HEK293 (cell line): ENCODE results near the gene LHFPL3.

ENCODE experiments used
- CTCF ChIA-PET: fragments of 350-600 bp; formaldehyde crosslinking; extraction: SDS; loops from one replicate; lab custom pipeline; 2021; ENCODE audit warnings: antibody characterized with exemption; lab: Yijun Ruan, JAX
- POLR2A ChIA-PET: fragments of 300-600 bp; formaldehyde crosslinking; extraction: SDS; loops from one replicate; lab custom pipeline; 2020; ENCODE audit warnings: antibody characterized with exemption, inconsistent platforms; lab: Yijun Ruan, JAX
- H3K27ac ChIP-seq: fragments of 200-500 bp; sonication (Bioruptor generic); 2 replicates; pipeline ENCODE4 v1.5.1; 2014; ENCODE audit warnings: low read depth, low read length, control low read depth, inconsistent platforms; ENCODE audit errors: extremely low read depth
- H3K36me3 ChIP-seq, 2 experiments: fragments of 200-500 bp in 1 of 2; sonication (Bioruptor generic) in 1 of 2; 1 replicate in 1 of 2; 2 replicates in 1 of 2; pipeline ENCODE4 v1.5.1; 2014 to 2017; ENCODE audit warnings: inconsistent platforms in 2 of 2, low read length in 2 of 2; ENCODE audit not compliant: control insufficient read depth in 2 of 2, insufficient read depth in 1 of 2
- H3K4me1 ChIP-seq: fragments of 200-500 bp; sonication (Bioruptor generic); 2 replicates; pipeline ENCODE4 v1.5.1; 2014; ENCODE audit warnings: mild to moderate bottlenecking, low read length, inconsistent platforms; ENCODE audit not compliant: control insufficient read depth, insufficient read depth
- H3K4me3 ChIP-seq: 2 replicates; pipeline ENCODE4 v1.5.1; 2011; ENCODE audit warnings: low read depth, mild to moderate bottlenecking, control low read depth, low read length, moderate library complexity
- H3K9me3 ChIP-seq: fragments of 200-500 bp; sonication (Bioruptor generic); 2 replicates; pipeline ENCODE4 v1.5.1; 2014; ENCODE audit warnings: low read depth, low read length, inconsistent platforms; ENCODE audit not compliant: control insufficient read depth, insufficient read depth
- EGR2 ChIP-seq: fragments of 450-650 bp; formaldehyde crosslinking; IDR thresholded peaks from 2 replicates; pipeline ENCODE4 v1.5.1; 2016; ENCODE audit warnings: low read depth, missing biosample characterization, missing genetic modification characterization
- GLI4 ChIP-seq: fragments of 450-650 bp; formaldehyde crosslinking; IDR thresholded peaks from 2 replicates; pipeline ENCODE4 v1.5.1; 2016; ENCODE audit warnings: missing biosample characterization, missing genetic modification characterization
- KLF7 ChIP-seq: fragments of 450-650 bp; formaldehyde crosslinking; IDR thresholded peaks from 2 replicates; pipeline ENCODE4 v1.5.1; 2016; ENCODE audit warnings: missing biosample characterization, missing genetic modification characterization, borderline replicate concordance
- PRDM1 ChIP-seq: fragments of 450-650 bp; formaldehyde crosslinking; IDR thresholded peaks from 2 replicates; pipeline ENCODE4; 2016; ENCODE audit warnings: missing biosample characterization, missing genetic modification characterization
- RBAK ChIP-seq: fragments of 450-650 bp; formaldehyde crosslinking; IDR thresholded peaks from 2 replicates; pipeline ENCODE4 v1.5.1; 2016; ENCODE audit warnings: missing biosample characterization, missing genetic modification characterization
- SCRT1 ChIP-seq: fragments of 450-650 bp; formaldehyde crosslinking; IDR thresholded peaks from 2 replicates; pipeline ENCODE4 v1.5.1; 2016; ENCODE audit warnings: missing biosample characterization, missing genetic modification characterization, borderline replicate concordance
- SP7 ChIP-seq: fragments of 450-650 bp; formaldehyde crosslinking; IDR thresholded peaks from 2 replicates; pipeline ENCODE4 v1.5.1; 2016; ENCODE audit warnings: missing biosample characterization, missing genetic modification characterization
- ZBTB1 ChIP-seq: fragments of 450-650 bp; formaldehyde crosslinking; IDR thresholded peaks from 2 replicates; pipeline ENCODE4 v1.5.1; 2016; ENCODE audit warnings: missing biosample characterization, missing genetic modification characterization
- ZBTB48 ChIP-seq: fragments of 450-650 bp; formaldehyde crosslinking; IDR thresholded peaks from 2 replicates; pipeline ENCODE4 v1.5.1; 2016; ENCODE audit warnings: missing biosample characterization, missing genetic modification characterization
- ZFHX2 ChIP-seq: fragments of 450-650 bp; formaldehyde crosslinking; conservative IDR thresholded peaks from 2 replicates; pipeline ENCODE4 v1.5.1; 2016; ENCODE audit warnings: missing biosample characterization, missing genetic modification characterization
- ZNF26 ChIP-seq: fragments of 450-650 bp; formaldehyde crosslinking; IDR thresholded peaks from 2 replicates; pipeline ENCODE4 v1.5.1; 2016; ENCODE audit warnings: missing biosample characterization, missing genetic modification characterization
- ZNF280D ChIP-seq: fragments of 450-650 bp; formaldehyde crosslinking; IDR thresholded peaks from 2 replicates; pipeline ENCODE4 v1.5.1; 2016; ENCODE audit warnings: missing biosample characterization, missing genetic modification characterization
- ZNF391 ChIP-seq: fragments of 450-650 bp; formaldehyde crosslinking; IDR thresholded peaks from 2 replicates; pipeline ENCODE4 v1.5.1; 2016; ENCODE audit warnings: low read depth, missing biosample characterization, missing genetic modification characterization, borderline replicate concordance
- ZNF404 ChIP-seq: fragments of 450-650 bp; formaldehyde crosslinking; IDR thresholded peaks from 2 replicates; pipeline ENCODE4 v1.5.1; 2017; ENCODE audit warnings: missing biosample characterization, missing genetic modification characterization
- ZNF48 ChIP-seq: fragments of 450-650 bp; formaldehyde crosslinking; IDR thresholded peaks from 2 replicates; pipeline ENCODE4 v1.5.1; 2016; ENCODE audit warnings: missing biosample characterization, missing genetic modification characterization
- ZNF488 ChIP-seq: fragments of 450-650 bp; formaldehyde crosslinking; IDR thresholded peaks from 2 replicates; pipeline ENCODE4 v1.5.1; 2016; ENCODE audit warnings: missing biosample characterization, missing genetic modification characterization
- ZNF558 ChIP-seq: fragments of 450-650 bp; formaldehyde crosslinking; IDR thresholded peaks from 2 replicates; pipeline ENCODE4 v1.5.1; 2016; ENCODE audit warnings: missing biosample characterization, missing genetic modification characterization
- ZNF654 ChIP-seq: fragments of 450-650 bp; formaldehyde crosslinking; IDR thresholded peaks from 2 replicates; pipeline ENCODE4 v1.5.1; 2016; ENCODE audit warnings: low read depth, missing biosample characterization, missing genetic modification characterization
- ZNF704 ChIP-seq: fragments of 450-650 bp; formaldehyde crosslinking; IDR thresholded peaks from 2 replicates; pipeline ENCODE4 v1.5.1; 2016; ENCODE audit warnings: missing biosample characterization, missing genetic modification characterization
- ZNF777 ChIP-seq: fragments of 450-650 bp; formaldehyde crosslinking; IDR thresholded peaks from 2 replicates; pipeline ENCODE4 v1.5.1; 2017; ENCODE audit warnings: missing biosample characterization, missing genetic modification characterization, borderline replicate concordance
- ZSCAN30 ChIP-seq: fragments of 450-650 bp; IDR thresholded peaks from 2 replicates; pipeline ENCODE4 v1.5.1; 2018; ENCODE audit warnings: missing biosample characterization, mild to moderate bottlenecking, missing genetic modification characterization, moderate library complexity
- ZSCAN4 ChIP-seq: fragments of 450-650 bp; formaldehyde crosslinking; IDR thresholded peaks from 2 replicates; pipeline ENCODE4 v1.5.1; 2017; ENCODE audit warnings: missing biosample characterization, missing genetic modification characterization
- ZSCAN5A ChIP-seq: fragments of 450-650 bp; formaldehyde crosslinking; IDR thresholded peaks from 2 replicates; pipeline ENCODE4 v1.5.1; 2016; ENCODE audit warnings: missing biosample characterization, missing genetic modification characterization
- ZXDB ChIP-seq: fragments of 450-650 bp; formaldehyde crosslinking; IDR thresholded peaks from 2 replicates; pipeline ENCODE4 v1.5.1; 2016; ENCODE audit warnings: missing biosample characterization, missing genetic modification characterization

LHFPL3 gene

GRCh38 chr7:104444017-104444416 lies 115.6 kb downstream of the LHFPL3 start:
- Histone ChIP-seq H3K9me3 (no peaks in the 10 kb centered on the region), H3K27ac (no peak overlapping the region)

GRCh38 chr7:104445393-104445792 lies 117.0 kb downstream of the LHFPL3 start:
- CTCF ChIA-PET = interaction anchor here (0.7 kb wide), 1 partner anchor 178 kb away, joined by 3 read pairs; no protein-coding TSS in a partner anchor
- Histone ChIP-seq H3K9me3 (no peaks in the 10 kb centered on the region), H3K36me3 (no peaks in the 10 kb centered on the region)
- TF ChIP-seq ZNF280D = no peak
- TF ChIP-seq ZNF404 (tag by site-specific recombination) = no peak
- TF ChIP-seq EGR2 (tag by site-specific recombination) = no peak
- TF ChIP-seq ZSCAN30 (tag by site-specific recombination) = no peak
- TF ChIP-seq ZFHX2 (tag by site-specific recombination) = no peak
- TF ChIP-seq PRDM1 (tag by site-specific recombination) = no peak
- TF ChIP-seq ZNF26 (tag by site-specific recombination) = no peak
- TF ChIP-seq ZSCAN4 = no peak
- TF ChIP-seq ZBTB48 (tag by site-specific recombination) = no peak
- no peak for TF ChIP-seq SP7 (tag by site-specific recombination)
- no peak for TF ChIP-seq ZXDB (tag by site-specific recombination)
- TF ChIP-seq SCRT1 (tag by site-specific recombination) = no peak
- no peak for TF ChIP-seq ZNF488 (tag by site-specific recombination)
- TF ChIP-seq ZNF391 (tag by site-specific recombination) = no peak
- TF ChIP-seq, all 188 proteins: peak for 0
- Histone ChIP-seq H3K4me1 (no peaks in the 10 kb centered on the region), H3K4me3 (no peak overlapping the region), H3K27ac (no peak overlapping the region)
- POLR2A ChIA-PET = no interaction called here

More at GRCh38 chr7:104444017-104444416, 115.6 kb downstream of the LHFPL3 start:
- CTCF ChIA-PET = no interaction called here
- TF ChIP-seq ZBTB1 (tag by site-specific recombination) = no peak
- Histone ChIP-seq H3K4me3 (no peak overlapping the region), H3K4me1 (no peaks in the 10 kb centered on the region), H3K36me3 (no peaks in the 10 kb centered on the region)
- POLR2A ChIA-PET = no interaction called here

- H3K36me3 ChIP-seq = no peaks in the 10 kb centered on the region
- H3K9me3 ChIP-seq = no peaks in the 10 kb centered on the region
- ChIA-PET POLR2A (no interaction called here), CTCF (no interaction called here)
- no peak overlapping the region for H3K4me3 ChIP-seq
- H3K27ac ChIP-seq = no peak overlapping the region
- H3K4me1 ChIP-seq = no peaks in the 10 kb centered on the region
- TF ChIP-seq KLF7 (tag by site-specific recombination) = no peak
- TF ChIP-seq ZSCAN5A = no peak
- TF ChIP-seq GLI4 (tag by site-specific recombination) = no peak
- no peak for TF ChIP-seq ZNF404 (tag by site-specific recombination)
- no peak for TF ChIP-seq ZNF777 (tag by site-specific recombination)
- TF ChIP-seq RBAK (tag by site-specific recombination) = no peak
- TF ChIP-seq ZNF558 (tag by site-specific recombination) = no peak
- no peak for TF ChIP-seq ZNF704 (tag by site-specific recombination)
- TF ChIP-seq ZNF48 = no peak
- no peak for TF ChIP-seq ZNF654 (tag by site-specific recombination)
- TF ChIP-seq ZBTB1 (tag by site-specific recombination) = no peak
These were observed 122.5 kb downstream of the LHFPL3 start for GRCh38 chr7:104450861-104451260.
